NCI-H187 (cell line): ENCODE results near the gene LMX1B.
"Not testable (repeated sequence)": the region's sequence is repeated elsewhere in the genome, so short reads cannot be mapped to it uniquely, and the experiment has no call there.

Source experiments
- DNase-seq, 2 experiments: peaks; one replicate each; lab custom pipeline; 2025; lab: John Stamatoyannopoulos, UW

The LMX1B gene

DNA sequence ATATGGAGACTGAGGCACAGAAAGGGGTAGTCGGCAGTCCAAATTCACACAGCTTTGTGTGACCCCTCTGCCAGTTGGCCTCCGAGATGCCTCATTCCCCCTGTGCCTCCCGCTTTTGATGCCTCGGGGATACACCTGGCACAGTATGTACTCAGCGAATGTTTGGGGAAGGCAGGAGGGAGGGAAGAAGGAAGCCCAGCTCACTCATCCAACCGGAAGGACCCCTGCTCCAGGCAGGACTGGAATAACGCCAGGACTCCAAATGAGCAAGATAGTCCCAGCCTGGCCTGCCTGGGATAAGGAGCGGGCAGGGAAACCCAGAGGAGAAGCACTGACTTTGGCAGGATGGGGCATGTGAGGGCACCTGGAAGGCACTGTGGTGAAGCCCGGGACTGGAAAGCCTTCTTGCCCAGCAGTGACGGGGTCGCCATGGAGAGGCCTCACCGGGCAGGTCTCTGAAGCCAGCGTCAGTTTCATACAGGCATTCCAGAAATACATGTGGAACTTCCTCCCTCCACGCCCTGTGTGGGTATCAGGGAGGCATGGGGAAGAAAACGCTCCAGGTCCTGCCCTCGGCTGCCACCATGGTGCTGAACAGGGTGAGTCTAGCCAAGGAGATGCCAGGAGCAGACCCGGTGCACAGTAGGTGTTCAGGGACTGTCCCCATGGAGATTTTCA lies 20.3 kb downstream of the LMX1B start:
- no peak for DNase-seq

DNA sequence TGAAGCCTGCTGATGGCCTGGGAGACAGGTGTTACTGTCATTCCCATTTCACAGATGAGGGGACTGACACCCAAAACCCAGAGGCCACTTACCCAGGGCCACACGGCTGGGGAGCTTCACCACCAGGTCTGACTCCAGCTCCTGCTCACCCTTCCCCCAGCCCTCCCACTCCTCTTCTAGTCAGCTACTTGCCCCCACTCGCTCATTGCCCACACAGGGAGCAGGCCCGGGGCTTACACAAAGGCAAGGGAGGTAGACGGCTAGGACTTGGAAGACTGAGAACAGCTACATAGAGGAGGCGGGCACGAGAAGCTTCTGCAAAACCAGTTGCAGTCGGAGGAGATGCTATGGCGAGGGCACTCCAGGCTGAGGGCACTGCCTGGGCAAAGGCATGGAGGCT lies 21.3 kb downstream of the LMX1B start:
- no peak for DNase-seq

DNA sequence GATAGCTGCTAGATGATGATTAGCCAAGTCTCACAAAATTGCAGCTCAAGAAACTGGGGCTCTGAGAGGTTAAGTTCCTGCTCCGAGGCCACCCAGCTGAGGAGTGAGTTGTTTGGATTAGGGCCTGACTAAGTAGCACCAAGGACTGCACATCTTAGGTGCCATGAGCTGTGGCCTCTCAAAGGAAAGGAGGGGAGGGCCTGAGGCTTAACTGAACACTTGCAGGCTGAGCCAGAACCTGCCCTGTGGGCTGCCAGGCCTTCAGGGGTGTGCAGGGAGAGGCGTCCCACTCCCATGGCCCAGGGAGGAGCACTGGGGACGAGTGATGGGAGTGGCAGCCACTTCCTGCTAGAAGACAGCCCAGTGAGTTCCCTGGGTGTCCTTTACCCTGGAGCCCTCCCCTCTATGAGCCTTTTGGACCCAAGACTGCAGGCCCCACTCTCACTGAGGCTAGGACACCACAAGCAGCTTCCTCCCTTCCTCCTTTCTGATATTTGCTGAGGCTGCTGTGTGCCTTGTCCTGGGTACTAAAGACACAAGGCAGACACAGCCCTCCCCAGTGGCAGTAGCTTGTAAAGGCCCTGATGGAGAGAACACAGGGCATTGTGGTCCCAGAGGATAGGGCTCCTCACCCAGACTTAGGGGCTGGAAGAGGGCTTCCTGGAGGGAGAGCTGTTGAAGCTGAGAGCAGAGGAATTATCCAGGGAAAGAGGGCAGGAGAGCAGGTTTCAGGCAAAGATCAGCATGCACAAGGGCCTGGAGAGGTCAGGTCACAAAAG lies 22.1 kb downstream of the LMX1B start:
- DNase-seq, result no peak

DNA sequence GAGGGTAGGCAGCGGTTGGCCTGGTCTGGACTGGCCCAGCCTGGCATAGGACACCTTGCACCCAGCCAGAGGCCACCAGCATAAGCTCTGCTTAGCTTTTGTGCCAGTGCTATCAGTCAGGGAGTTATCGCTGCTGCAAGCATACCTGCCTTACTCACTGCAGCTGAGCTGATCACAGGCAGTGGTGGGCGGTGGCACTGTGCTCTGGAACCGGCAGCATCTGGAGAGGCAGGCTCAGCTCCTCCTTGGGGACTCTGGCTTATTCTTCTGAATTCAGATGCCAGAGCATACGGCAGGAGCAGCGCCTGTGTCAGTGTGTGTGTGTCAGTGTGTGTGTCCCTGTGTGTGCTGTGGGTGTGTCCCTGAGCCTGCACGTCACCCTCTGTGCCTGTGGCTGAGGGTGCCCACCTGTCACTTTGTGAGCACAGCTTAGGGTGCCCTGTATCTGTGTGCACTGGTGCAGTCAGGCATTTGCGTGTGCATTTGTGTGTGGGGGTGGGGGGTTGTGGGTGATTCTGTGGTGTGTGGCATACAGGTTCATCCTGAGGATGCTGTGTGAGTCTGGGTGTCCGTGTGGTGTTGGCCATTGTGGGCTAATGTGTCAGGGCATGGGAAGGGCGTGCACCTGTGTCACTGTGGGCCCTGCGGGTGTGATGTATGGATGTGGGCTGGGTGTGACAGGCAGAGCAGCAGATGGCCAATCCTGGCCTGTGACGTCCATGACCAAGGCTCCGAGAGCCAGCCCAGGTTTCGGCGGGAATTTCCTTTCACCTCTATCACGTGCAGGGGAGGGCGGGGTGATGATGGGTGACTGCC lies 23.5 kb downstream of the LMX1B start:
- no peak for DNase-seq

DNA sequence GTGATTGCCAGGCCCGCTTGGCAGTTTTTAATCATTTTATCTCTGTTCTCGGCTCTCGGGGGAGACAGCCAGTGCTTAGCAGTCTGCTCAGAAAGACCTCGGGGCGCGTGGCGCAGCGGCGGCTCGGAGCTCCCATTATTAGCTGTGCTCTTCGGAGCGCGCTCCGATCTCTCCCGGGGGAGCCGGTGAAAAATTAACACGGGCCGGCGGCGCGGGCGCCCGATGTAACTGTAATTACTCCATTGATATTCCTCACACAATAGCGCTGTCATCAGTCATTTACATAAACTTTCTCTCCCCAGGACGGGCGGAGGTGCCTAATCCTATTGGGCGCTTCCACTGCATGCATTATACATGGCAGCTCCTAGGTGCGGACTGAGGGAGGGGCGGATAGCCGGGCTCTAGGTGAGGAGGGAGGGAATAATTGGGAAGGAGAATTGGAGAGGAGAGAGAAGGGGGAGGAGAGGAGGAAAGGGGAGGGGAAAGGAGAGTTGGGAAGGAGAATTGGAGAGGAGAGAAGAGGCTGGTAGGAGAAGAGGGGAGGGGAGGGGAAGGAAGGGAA lies 24.9 kb downstream of the LMX1B start:
- DNase-seq, result no peak

DNA sequence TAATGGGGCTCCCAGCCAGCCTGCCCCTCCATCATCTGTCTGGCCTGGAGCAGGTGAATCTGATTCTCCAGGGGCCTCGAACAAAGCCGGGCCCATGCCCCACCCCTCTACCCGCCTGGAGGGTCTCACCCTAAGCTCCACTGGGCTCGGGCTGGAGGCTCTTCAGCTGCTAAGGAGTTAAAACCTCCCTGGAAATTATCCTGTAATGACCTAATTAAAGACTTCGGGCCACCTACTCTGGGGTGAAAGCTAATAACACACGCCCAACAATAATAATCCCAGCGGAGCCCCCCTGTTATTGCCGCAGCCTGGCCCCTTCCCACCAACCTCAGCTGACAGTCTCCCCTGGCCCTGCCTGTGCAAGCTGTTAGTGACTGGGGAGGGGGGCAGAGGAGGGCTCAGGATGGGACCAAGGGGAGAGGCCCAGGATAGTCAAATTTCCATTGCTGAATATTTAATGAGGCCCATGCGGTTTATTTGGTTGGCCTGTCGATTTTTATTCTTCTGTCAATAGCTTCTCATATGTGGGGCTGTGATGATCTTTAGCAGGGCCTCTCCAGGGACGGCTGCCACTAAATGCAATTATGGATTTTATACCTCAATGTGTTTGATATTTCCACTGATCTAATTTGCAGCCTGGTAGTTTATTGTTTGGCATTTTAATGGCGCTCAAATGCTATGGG lies 25.7 kb downstream of the LMX1B start:
- DNase-seq, result no peak

DNA sequence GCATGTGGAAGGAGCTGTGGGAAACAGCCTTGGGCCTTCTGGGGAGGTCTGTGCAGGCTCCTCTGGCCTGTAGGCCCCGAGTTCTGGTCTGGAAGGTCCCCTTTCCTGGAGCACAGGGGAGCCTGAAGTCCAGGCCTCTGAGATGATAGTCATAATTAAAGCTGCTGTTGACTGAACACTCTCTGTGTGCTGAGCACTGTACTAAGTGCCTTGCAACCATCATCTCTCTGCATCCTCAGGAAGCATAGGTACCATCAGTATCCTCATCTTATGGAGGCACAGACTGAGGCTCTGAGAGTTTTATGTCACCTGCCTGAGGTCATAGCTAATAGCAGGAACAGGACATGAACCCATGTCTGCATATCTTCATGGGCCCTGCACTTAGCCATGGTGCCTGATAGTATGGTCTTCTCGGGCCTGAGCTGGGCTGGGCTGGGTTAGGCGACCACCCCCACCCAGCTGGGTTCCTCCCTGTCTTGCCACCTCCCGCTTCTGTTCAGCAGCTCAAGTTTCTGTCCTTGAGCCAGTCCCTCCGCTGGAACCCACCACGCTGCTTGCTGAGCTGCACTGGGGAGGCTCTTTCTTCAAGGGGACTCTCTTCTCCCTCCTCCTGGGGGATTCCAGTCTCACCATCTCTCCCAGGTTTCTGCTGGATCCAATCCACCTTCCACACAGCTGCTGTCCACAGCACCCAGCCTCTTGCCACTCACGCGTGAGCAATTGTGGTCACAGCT lies 27.6 kb downstream of the LMX1B start:
- DNase-seq, result no peak

DNA sequence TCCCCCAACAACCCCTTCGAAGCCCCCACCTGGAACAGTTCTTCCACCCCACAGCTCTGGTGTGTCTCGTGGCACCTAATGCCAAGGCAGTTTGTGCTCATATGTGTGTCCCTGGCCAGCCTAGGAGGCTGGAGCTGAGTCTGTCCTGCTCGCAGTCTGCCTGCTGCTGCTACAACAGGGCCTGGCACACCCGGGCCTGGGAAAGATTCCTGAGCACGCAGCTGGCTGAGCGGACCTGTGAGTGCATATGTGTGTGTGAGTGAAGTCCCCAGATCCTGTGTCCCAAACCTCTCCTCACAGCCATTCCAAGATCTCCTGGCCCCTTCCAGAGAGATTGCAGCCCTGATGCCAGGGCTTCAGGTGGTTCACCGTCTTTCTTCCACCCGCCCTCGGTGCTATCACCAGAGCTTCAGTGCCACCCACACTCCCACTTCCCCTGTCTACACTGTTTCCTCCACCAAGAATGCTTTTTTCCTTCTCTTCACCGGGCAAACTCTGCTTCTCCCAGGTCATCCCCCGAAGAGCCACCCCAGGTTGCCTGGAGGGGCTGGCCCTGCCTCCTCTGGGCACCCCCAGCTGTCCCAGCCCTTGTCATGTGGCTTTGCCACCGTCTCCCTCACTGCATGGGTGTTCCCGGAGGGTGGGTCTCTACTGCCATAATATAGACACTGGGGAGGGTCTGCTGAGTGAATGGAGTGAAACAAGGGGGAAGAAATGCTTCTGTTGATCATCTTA lies 28.4 kb downstream of the LMX1B start:
- DNase-seq, result no peak

DNA sequence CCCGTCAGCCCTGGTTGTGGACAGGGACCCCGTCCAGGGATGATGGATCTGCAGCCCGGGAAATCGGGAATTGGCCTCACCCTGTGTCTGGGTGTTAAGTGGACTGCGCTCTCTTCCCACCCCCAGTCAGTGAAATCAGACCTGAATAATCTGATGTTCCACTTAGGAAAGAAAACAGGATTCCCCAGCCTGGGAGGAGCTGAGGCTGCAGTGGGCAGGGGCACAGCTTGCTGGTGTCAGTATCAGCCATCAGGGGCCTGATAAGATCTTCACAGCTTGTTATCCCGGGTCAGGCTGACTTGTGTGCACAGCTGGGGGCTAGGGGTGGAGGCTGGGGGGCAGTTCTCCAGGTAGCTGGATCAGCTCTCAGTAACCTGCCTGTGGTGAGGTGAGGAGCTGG lies 29.1 kb downstream of the LMX1B start:
- no peak for DNase-seq

DNA sequence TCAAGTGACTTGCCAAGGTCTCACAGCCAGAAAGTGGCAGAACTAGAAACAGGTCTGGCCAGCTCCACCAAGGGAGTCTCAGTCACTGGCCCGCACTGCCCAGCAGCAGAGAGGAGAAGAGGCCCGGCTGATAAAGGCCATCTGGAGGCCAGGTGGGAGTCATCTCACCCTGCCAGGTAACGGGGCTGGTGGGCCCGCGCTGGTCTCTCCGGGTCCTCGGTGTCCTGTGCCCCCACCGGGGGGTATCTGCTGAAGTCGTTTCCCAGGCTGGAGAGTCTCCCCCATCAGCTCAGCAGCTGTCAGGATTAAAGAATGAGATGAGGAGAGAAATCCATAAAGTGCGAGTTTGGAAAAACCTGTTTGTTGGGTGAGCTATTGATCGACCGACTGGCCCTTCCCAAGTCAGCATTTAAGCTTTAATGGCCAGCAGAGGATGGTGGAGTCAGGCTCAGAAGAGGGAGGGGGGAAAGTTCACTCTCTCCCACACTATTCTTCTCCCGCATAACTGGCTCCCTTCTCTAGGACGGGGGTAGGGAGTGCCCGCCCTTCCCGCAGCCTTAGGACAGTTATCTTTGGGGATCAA lies 30.3 kb downstream of the LMX1B start:
- no peak for DNase-seq

DNA sequence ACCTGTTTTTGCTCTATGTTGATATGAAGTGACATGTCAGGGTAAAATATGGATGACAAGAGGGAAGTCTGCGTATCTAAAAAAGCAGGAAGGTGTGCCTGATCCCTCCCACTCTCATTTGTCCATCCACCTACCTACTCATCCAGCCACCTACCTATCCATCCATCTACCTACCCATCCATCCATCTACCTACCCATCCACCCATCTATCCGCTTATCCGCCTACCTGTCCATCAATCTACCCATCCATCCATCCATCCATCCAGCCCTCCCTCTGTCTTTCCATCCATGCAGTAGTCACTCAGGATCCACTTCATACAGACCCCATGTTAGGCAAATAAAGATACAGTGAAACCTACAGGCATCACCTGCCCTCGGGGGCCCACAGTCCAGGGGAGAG lies 32.4 kb downstream of the LMX1B start:
- DNase-seq, result no peak

DNA sequence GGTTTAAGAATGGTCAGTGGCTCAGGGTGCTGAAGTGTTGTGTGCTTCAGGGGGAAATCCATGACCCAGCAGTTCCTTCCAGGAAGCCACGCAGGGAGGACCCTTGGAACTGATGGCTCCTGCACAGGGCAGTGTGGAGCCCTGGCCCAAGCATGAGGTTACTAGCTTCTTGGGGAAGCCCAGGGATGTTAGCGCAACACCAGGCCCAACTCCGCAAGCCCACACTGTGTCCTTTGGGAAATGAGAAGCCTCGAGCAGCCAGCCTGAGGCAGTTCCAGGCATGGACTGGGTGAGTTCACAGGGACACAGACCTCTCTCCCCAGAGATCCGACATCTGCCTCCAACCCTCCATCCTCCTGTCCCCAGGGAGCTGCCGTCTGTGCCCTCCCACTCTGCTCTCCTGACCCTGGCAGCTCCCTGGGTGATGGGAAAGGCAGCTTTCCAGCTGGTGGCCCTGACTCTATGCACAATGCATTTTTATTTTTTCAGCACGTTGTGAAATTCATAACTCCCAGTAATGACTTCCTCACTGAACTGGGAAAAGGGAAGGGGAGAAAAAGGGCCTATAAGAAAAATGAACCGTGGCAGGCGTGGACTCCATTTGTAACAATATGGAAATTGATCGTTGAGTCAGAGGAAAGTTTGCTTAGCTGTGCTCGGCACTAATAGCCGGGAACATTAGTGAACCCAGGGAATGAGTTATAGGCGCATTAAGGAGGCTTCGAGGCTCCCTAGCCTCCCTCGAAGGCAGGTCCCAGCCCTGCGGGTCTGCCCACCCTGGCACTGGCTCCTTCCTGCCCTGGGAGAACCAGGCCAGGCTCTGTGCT lies 34.1 kb downstream of the LMX1B start:
- DNase-seq, result no peak

DNA sequence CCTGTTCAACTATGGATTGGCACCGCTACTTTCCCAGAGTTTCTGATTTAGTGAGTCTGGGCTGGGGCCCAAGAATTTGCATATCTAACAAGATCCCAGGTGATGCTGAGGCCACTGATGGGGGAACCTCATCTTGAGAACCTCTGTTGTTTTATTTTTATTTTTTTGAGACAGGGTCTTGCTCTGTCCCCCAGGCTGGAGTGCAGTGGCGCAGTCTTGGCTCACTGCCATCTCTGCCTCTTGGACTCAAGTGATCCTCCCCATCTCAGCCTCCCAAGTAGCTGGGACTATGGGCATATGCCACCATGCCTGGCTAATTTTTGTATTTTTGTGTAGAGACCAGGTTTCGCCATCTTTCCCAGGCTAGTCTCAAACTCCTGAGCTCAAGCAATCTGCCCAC lies 35.7 kb downstream of the LMX1B start:
- no peak for DNase-seq

DNA sequence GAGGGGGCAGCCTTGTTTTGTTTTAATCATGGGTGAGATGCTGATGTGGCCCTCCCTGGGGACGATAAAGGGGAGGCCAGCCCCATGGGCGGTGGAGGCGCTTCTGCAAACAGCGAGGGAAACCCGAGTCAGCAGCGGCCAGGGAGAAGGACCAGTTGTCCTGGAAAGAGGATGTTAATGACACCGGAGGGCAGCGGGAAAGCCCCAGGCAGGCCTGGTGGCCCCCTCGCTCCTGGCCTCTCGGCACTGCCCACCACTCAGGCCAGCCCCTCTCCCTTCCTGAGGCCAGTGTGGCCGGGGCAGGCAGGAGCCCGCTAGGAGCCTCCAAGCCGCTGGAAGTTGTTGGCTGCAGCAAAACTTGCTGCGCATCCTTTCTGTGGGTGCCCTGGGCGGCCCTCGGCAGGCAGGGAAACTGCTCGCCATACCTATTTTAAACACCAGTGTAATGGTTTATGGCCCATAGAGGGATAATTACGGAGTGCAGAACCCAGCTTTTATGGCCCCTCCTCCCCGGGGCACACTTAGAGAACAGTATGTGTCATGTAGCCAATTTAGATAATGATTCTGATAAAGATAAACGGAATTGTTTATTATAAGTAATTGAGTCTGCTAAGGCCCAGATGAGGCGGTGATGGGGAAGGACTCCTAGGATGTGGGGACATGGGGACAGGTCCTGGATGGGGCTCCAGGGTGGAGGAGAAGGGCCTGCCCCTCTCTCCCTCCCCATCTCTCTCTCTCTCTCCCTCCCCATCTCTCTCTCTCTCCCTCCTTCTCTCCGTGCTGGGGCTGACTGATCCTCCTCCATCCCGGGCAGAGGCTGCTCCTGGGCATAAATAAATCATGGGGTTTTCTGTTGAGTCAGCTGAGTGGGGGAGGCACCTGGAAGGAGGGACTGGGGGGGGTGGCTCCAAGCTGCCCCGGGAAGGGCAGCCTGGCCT lies 36.9 kb downstream of the LMX1B start:
- DNase-seq, result no peak

DNA sequence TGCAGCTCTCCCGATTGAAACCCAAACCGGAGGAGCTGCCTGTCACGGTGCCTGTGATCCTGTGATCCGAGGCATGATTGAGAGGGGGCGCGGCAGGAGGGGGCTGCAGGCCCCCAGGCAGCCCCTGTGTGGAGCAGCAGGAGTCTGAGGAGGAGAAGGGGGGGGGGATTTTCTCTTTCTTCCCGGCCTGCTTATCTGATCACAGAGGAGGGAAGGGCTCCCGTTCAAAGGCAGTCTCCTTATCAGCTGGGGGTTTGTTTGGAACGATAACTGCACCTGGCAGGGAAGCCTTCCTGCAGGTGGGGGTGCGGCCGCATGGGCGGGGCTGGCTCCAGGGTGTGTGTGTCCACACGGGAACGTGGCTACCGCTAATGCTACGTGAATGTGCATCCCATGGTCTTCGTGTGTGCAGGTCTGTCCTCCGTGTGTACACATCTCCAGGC lies 38.4 kb downstream of the LMX1B start:
- DNase-seq, result no peak

DNA sequence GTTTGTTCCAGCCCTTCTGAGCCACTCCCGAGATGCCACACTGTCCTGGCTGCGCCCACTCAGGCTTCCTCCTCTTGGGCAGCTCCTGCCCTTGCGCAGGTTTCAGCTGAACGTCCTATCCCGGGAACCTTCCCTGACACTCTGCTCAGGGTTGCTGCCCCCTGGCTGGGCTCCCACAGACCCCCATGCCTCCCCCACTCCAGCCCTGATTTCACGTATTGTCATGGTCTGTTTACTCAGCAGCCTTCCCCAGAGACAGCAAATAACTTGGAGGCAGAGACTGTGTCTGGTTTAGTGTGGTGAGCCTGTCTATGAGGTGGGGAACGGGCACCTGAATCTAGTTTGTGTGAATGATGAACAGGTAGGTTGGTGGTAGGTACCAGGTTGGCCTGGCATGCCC lies 40.4 kb downstream of the LMX1B start:
- no peak for DNase-seq

DNA sequence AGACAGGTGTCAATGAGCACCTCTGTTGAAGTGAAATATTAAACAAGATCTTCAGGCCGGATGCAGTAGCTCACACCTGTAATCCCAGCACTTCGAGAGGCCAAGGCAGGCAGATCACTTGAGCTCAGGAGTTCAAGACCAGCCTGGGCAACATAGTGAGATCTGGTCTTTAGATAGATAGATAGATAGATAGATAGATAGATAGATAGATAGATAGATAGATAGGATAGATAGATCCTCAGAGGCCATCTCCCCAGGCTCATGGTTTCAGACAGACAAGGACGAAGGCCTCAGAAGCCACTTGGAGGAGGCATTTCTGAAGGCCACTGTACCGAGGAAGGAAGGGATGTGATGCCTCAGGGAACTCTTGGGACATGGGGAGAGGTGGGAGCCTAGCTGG lies 42.5 kb downstream of the LMX1B start:
- not testable (repeated sequence) for DNase-seq

DNA sequence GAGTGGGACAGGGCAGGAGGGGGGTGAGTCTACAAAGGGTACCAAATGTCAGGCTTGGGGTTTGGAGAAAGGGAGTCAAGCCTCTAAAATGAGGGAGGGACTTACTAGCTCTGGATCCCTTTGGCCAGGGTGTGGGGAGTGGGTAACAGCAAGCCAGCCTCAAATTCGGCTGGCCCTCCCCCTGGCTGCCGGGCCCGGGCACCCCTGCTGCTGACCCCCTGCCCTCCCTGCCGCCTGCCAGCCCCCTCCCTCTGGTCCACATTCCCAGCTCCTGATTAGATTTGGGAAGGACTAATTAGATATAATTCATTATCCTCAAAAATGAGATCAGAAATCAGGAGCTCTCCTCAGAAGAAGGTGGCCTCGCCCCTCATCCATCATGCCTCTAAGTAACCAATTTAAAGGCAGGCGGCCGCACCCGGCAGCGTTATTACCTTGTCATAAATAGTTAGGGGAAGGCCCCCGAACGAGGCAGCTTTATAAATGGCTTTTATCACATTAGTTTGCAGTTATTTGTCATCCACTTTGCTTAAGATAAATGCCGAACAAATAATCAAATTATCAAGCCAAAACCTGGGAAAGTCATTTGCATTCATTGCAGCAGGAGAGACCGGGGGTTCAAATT lies 44.6 kb downstream of the LMX1B start:
- no peak for DNase-seq
